GM12878 (cell line): ENCODE measurements around the gene SRSF3. TPM values are rescaled to one million over a fixed set of nuclear protein-coding genes. Genes with fewer than 3 reads are reported as not detected.

Source experiments
- ATAC-seq: fragments of 200-7000 bp; cut with Tn5 transposase; 3 replicates; pipeline ENCODE4 v1.9.1; 2020; ENCODE audit warnings: mild to moderate bottlenecking, moderate library complexity
- BruUV-seq: library from RNA; stranded (reverse); fragments of 400-500 nt; replicated peaks from 2 replicates; lab custom pipeline; 2021; lab: Mats Ljungman, UMichigan
- CTCF ChIA-PET: fragments of 300-600 bp; sonication (Branson Sonifier 250); formaldehyde crosslinking; extraction: SDS; loops from one replicate; lab custom pipeline; 2021; ENCODE audit warnings: inconsistent platforms; lab: Yijun Ruan, JAX
- POLR2A ChIA-PET: fragments of 350-600 bp; formaldehyde crosslinking; extraction: SDS; loops from one replicate; lab custom pipeline; 2021; ENCODE audit warnings: inconsistent platforms; lab: Charles Lee
- RAD21 ChIA-PET: fragments of 300-600 bp; sonication (Branson Sonifier 250); formaldehyde crosslinking; loops from one replicate; lab custom pipeline; 2023; ENCODE audit warnings: antibody characterized with exemption; ENCODE audit not compliant: unreplicated experiment; lab: Charles Lee
- SMC1A ChIA-PET: fragments of 300-600 bp; sonication (Branson Sonifier 250); formaldehyde crosslinking; loops from one replicate; lab custom pipeline; 2023; ENCODE audit not compliant: unreplicated experiment, uncharacterized antibody; lab: Charles Lee
- DNase-seq: peaks from one replicate; pipeline ENCODE4 v3.0.0-alpha.2; 2011; ENCODE audit warnings: low read depth, low spot score
- FAIRE-seq: peaks from 3 replicates; lab custom pipeline; 2011; peaks lifted over from hg19 to GRCh38; lab: Jason Lieb, UNC
- H2AFZ ChIP-seq: 2 replicates; pipeline ENCODE4 v1.6.0; 2011; ENCODE audit warnings: low read depth, low read length, control low read depth; ENCODE audit not compliant: control insufficient read depth
- H3K27ac ChIP-seq: 2 replicates; pipeline ENCODE4 v1.5.1; 2011; ENCODE audit warnings: control low read depth; ENCODE audit not compliant: control insufficient read depth, insufficient read depth
- H3K27me3 ChIP-seq, 2 experiments: replicated peaks in 1 of 2; 2 replicates each; pipeline versions ENCODE4 v1.6.0 to v1.6.1; 2011; ENCODE audit warnings: low read length in 1 of 2; ENCODE audit not compliant: control insufficient read depth in 2 of 2, insufficient read depth in 2 of 2
- H3K36me3 ChIP-seq, 2 experiments: 2 replicates each; pipeline ENCODE4 v1.5.1; 2011; ENCODE audit warnings: low read length in 1 of 2; ENCODE audit not compliant: control insufficient read depth in 2 of 2, insufficient read depth in 2 of 2
- H3K4me1 ChIP-seq: 2 replicates; pipeline ENCODE4 v1.6.1; 2011; ENCODE audit warnings: mild to moderate bottlenecking, low read length, moderate library complexity, mixed read lengths; ENCODE audit not compliant: control insufficient read depth, insufficient read depth
- H3K4me2 ChIP-seq: 2 replicates; pipeline ENCODE4 v1.6.0; 2011; ENCODE audit warnings: control low read depth; ENCODE audit not compliant: control insufficient read depth, insufficient read depth
- H3K4me3 ChIP-seq: fragments of 200-600 bp; sonication (generic); 2 replicates; pipeline ENCODE4 v1.5.1; 2016
- H3K79me2 ChIP-seq: 2 replicates; pipeline ENCODE4 v1.6.0; 2011; ENCODE audit warnings: low read length; ENCODE audit not compliant: control insufficient read depth, insufficient read depth
- H3K9ac ChIP-seq: 2 replicates; pipeline ENCODE4 v1.8.0; 2011; ENCODE audit warnings: low read length, control low read depth, mixed read lengths; ENCODE audit not compliant: control insufficient read depth, insufficient read depth
- H3K9me3 ChIP-seq: replicated peaks from 3 replicates; pipeline ENCODE4 v1.5.1; 2011; ENCODE audit warnings: mild to moderate bottlenecking, low read length; ENCODE audit not compliant: control insufficient read depth, insufficient read depth
- H4K20me1 ChIP-seq: 2 replicates; pipeline ENCODE4 v1.6.0; 2011; ENCODE audit not compliant: control insufficient read depth, insufficient read depth
- HCFC1 ChIP-seq: fragments of 150-350 bp; IDR thresholded peaks from 2 replicates; pipeline ENCODE4 v1.6.1; 2014; ENCODE audit warnings: low read length
- SIX5 ChIP-seq: IDR thresholded peaks from 2 replicates; pipeline ENCODE4 v1.6.1; 2011; ENCODE audit warnings: mild to moderate bottlenecking, low read depth, low read length, moderate library complexity; ENCODE audit not compliant: severe bottlenecking
- SMARCA5 ChIP-seq: fragments of 450-650 bp; IDR thresholded peaks from 2 replicates; pipeline ENCODE4 v1.6.1; 2017; ENCODE audit warnings: mild to moderate bottlenecking
- SMC3 ChIP-seq: IDR thresholded peaks from 2 replicates; pipeline ENCODE4 v1.6.1; 2011; ENCODE audit warnings: low read length, improper control_type of control experiment, borderline replicate concordance
- TBL1XR1 ChIP-seq: IDR thresholded peaks from 2 replicates; pipeline ENCODE4 v1.6.1; 2012; ENCODE audit warnings: low read depth, low read length, improper control_type of control experiment
- ZNF687 ChIP-seq: fragments of 450-650 bp; IDR thresholded peaks from 2 replicates; pipeline ENCODE4 v1.6.1; 2017; ENCODE audit warnings: mild to moderate bottlenecking, moderate library complexity
- WGBS: methylation state at CpG from one replicate; pipeline ENCODE4 v1.1.6; 2016; ENCODE audit warnings: low lambda C conversion rate; ENCODE audit not compliant: insufficient replicate concordance, insufficient coverage; ENCODE audit errors: missing lambda C conversion rate; 5-methylcytosine and 5-hydroxymethylcytosine counted together
- in situ Hi-C: fragments of 300-500 bp; cut with MboI; formaldehyde crosslinking; loops from 9 replicates; pipeline ENCODE4 v1.14.3; 2018; ENCODE audit warnings: mixed read lengths
- intact Hi-C: fragments of 100-400 bp; cut with micrococcal nuclease; formaldehyde crosslinking; loops from one replicate; pipeline ENCODE4 v1.14.2; 2022; ENCODE audit not compliant: unreplicated experiment
- polyA plus RNA-seq, 11 experiments: library from polyadenylated mRNA; depleted of rRNA in 4 of 11; unstranded in 6 of 11; stranded (reverse) in 5 of 11; fragments of >200 nt; fragmentation: Nextera tagmentation in 4 of 11; fragmentation: Illumina TruSeq in 1 of 11; extraction: Ambion mirVana in 4 of 11; extraction: Trizol in 1 of 11; gene quantifications; 1 replicate in 1 of 11; 2 replicates in 10 of 11; pipeline versions ENCODE4 v1.2.1 to v1.2.3, GENCODE V29; 2011 to 2016; ENCODE audit warnings: inconsistent platforms in 2 of 11, missing spikeins in 2 of 11, low read depth in 1 of 11
- total RNA-seq, 4 experiments: library from RNA; depleted of rRNA in 3 of 4; stranded (reverse); fragments of >200 nt in 3 of 4; fragmentation: Illumina TruSeq in 1 of 4; extraction: Trizol in 1 of 4; gene quantifications; 2 replicates each; pipeline versions ENCODE4 v1.2.1 to v1.2.3, GENCODE V29; 2013 to 2021
- TF ChIP-seq, protein P1 (sequence below): fragments of 450-650 bp; IDR thresholded peaks from 2 replicates; pipeline ENCODE4 v1.6.1; 2016; ENCODE audit warnings: mild to moderate bottlenecking, moderate library complexity, borderline replicate concordance
- TF ChIP-seq, protein P2 (sequence below): fragments of 450-650 bp; formaldehyde crosslinking; IDR thresholded peaks from 2 replicates; pipeline ENCODE4 v1.5.0; 2022; ENCODE audit warnings: mild to moderate bottlenecking, missing genetic modification characterization

The SRSF3 gene
- total and polyA plus RNA-seq, 10 of the 15 experiments (the other 5 are each of a cell fraction or from before 2014, with no cell fraction given) = 195 to 1,377 (median 493) TPM

GRCh38 chr6:36631326-36632011 is 37.3 kb downstream of the SRSF3 start:
- intact Hi-C loops = no loop called here
- Histone ChIP-seq H3K4me3 (no peak overlapping the region), H4K20me1 (no peaks in the 10 kb centered on the region), H2AFZ (no peak overlapping the region), H3K9me3 (no peaks in the 10 kb centered on the region), H3K4me2 (no peak overlapping the region), H3K79me2 (no peaks in the 10 kb centered on the region), H3K36me3 (no peaks in the 10 kb centered on the region), H3K27ac (no peak overlapping the region), H3K27me3 (no peaks in the 10 kb centered on the region), H3K4me1 (peaks cover 33% of the 10 kb centered on the region), H3K9ac (no peak overlapping the region)
- ChIA-PET RAD21 (interaction anchor here (1.2 kb wide), 1 partner anchor 32 kb away, joined by 4 read pairs; no protein-coding TSS in a partner anchor), CTCF (interaction anchor here (1.4 kb wide), 1 partner anchor 11 kb away, joined by 3 read pairs; no protein-coding TSS in a partner anchor), POLR2A (interaction anchor here (0.8 to 2.0 kb wide), 4 partner anchors 20 to 35 kb away, joined by 3 to 7 read pairs (median 3); no protein-coding TSS in a partner anchor), SMC1A (interaction anchor here (1.7 to 4.1 kb wide), 4 partner anchors 12 to 35 kb away, joined by 4 to 23 read pairs (median 8); no protein-coding TSS in a partner anchor)
- DNase-seq (no peak), ATAC-seq (no peak), FAIRE-seq (no peak)
- WGBS = 77% methylated on average over 14 of the region's 14 CpGs
- in situ Hi-C loops = no loop called here
- BruUV-seq = no TSS peak
- TF ChIP-seq TBL1XR1 (no peak), SMC3 (no peak), ZNF687 (no peak), HCFC1 (no peak), SIX5 (no peak), SMARCA5 (no peak)
- TF ChIP-seq, protein P1, sequence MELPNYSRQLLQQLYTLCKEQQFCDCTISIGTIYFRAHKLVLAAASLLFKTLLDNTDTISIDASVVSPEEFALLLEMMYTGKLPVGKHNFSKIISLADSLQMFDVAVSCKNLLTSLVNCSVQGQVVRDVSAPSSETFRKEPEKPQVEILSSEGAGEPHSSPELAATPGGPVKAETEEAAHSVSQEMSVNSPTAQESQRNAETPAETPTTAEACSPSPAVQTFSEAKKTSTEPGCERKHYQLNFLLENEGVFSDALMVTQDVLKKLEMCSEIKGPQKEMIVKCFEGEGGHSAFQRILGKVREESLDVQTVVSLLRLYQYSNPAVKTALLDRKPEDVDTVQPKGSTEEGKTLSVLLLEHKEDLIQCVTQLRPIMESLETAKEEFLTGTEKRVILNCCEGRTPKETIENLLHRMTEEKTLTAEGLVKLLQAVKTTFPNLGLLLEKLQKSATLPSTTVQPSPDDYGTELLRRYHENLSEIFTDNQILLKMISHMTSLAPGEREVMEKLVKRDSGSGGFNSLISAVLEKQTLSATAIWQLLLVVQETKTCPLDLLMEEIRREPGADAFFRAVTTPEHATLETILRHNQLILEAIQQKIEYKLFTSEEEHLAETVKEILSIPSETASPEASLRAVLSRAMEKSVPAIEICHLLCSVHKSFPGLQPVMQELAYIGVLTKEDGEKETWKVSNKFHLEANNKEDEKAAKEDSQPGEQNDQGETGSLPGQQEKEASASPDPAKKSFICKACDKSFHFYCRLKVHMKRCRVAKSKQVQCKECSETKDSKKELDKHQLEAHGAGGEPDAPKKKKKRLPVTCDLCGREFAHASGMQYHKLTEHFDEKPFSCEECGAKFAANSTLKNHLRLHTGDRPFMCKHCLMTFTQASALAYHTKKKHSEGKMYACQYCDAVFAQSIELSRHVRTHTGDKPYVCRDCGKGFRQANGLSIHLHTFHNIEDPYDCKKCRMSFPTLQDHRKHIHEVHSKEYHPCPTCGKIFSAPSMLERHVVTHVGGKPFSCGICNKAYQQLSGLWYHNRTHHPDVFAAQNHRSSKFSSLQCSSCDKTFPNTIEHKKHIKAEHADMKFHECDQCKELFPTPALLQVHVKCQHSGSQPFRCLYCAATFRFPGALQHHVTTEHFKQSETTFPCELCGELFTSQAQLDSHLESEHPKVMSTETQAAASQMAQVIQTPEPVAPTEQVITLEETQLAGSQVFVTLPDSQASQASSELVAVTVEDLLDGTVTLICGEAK = no peak
- TF ChIP-seq, protein P2, sequence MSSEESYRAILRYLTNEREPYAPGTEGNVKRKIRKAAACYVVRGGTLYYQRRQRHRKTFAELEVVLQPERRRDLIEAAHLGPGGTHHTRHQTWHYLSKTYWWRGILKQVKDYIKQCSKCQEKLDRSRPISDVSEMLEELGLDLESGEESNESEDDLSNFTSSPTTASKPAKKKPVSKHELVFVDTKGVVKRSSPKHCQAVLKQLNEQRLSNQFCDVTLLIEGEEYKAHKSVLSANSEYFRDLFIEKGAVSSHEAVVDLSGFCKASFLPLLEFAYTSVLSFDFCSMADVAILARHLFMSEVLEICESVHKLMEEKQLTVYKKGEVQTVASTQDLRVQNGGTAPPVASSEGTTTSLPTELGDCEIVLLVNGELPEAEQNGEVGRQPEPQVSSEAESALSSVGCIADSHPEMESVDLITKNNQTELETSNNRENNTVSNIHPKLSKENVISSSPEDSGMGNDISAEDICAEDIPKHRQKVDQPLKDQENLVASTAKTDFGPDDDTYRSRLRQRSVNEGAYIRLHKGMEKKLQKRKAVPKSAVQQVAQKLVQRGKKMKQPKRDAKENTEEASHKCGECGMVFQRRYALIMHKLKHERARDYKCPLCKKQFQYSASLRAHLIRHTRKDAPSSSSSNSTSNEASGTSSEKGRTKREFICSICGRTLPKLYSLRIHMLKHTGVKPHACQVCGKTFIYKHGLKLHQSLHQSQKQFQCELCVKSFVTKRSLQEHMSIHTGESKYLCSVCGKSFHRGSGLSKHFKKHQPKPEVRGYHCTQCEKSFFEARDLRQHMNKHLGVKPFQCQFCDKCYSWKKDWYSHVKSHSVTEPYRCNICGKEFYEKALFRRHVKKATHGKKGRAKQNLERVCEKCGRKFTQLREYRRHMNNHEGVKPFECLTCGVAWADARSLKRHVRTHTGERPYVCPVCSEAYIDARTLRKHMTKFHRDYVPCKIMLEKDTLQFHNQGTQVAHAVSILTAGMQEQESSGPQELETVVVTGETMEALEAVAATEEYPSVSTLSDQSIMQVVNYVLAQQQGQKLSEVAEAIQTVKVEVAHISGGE (CRISPR knock-in tag) = no peak
